ENCODE data around the gene IGFALS. TPM values are rescaled to one million over a fixed set of nuclear protein-coding genes. Genes with fewer than 3 reads are reported as not detected.

IGFALS gene
- total RNA-seq, 3 donors from 2014 or later (not counting 1 experiment from before 2014, with no cell fraction given), result 0.47 to 1.1 (median 0.70) TPM

GRCh38 chr16:1832838-1833454, 39.4 kb upstream of the IGFALS start:
- 82% methylated on average over 9 of the region's 9 CpGs for WGBS (ENCODE audit: insufficient coverage)

GRCh38 chr16:1831186-1832075, 37.9 kb upstream of the IGFALS start:
- H3K9me3 Mint-ChIP-seq, result no peaks in the 10 kb centered on the region
- no peak overlapping the region for H3K27ac Mint-ChIP-seq
- H3K36me3 ChIP-seq (ENCODE audit: control insufficient read depth, insufficient read depth, low read length), result peaks cover 2% of the 10 kb centered on the region
- H3K27me3 Mint-ChIP-seq (ENCODE audit: low read depth in 2 of 2), result no peaks in the 10 kb centered on the region
- H3K4me3 ChIP-seq (ENCODE audit: low read length), result no peak overlapping the region
- intact Hi-C loops (cut with micrococcal nuclease), result no loop called here
- H3K27ac ChIP-seq (ENCODE audit: low read length), result no peak overlapping the region
- ATAC-seq, result no peak
- H3K9me3 ChIP-seq (ENCODE audit: control insufficient read depth, insufficient read depth, low read length), result no peaks in the 10 kb centered on the region
- peaks cover 10% of the 10 kb centered on the region for H3K4me1 ChIP-seq (ENCODE audit: control insufficient read depth, insufficient read depth, low read length)
- no peak overlapping the region for H3K4me3 Mint-ChIP-seq
- WGBS (ENCODE audit: insufficient coverage), result 86% methylated on average over 19 of the region's 19 CpGs
- TF ChIP-seq CTCF (IDR thresholded peaks at IDR 0.05), result no peak
- H3K27me3 ChIP-seq (ENCODE audit: control insufficient read depth, insufficient read depth, low read length), result no peaks in the 10 kb centered on the region
- no peaks in the 10 kb centered on the region for H3K36me3 Mint-ChIP-seq
- DNase-seq, result no peak
- H3K4me1 Mint-ChIP-seq, result peaks cover 9 to 12% of the 10 kb centered on the region in 2 donors

More at GRCh38 chr16:1832838-1833454, 39.4 kb upstream of the IGFALS start:
- Mint-ChIP-seq H3K4me3 (no peak overlapping the region), H3K4me1 (no peaks in the 10 kb centered on the region), H3K27ac (no peak overlapping the region), H3K9me3 (no peaks in the 10 kb centered on the region), H3K36me3 (no peaks in the 10 kb centered on the region), H3K27me3 (ENCODE audit: low read depth in 2 of 2) (no peaks in the 10 kb centered on the region)
- intact Hi-C loops (cut with micrococcal nuclease), result no loop called here
- H3K27me3 ChIP-seq (ENCODE audit: control insufficient read depth, insufficient read depth, low read length), result no peaks in the 10 kb centered on the region
- ATAC-seq, result no peak
- no peak overlapping the region for H3K27ac ChIP-seq (ENCODE audit: low read length)
- H3K4me3 ChIP-seq (ENCODE audit: low read length), result no peak overlapping the region
- peaks cover 2% of the 10 kb centered on the region for H3K4me1 ChIP-seq (ENCODE audit: control insufficient read depth, insufficient read depth, low read length)
- H3K9me3 ChIP-seq (ENCODE audit: control insufficient read depth, insufficient read depth, low read length), result no peaks in the 10 kb centered on the region
- H3K36me3 ChIP-seq (ENCODE audit: control insufficient read depth, insufficient read depth, low read length), result peaks cover 2% of the 10 kb centered on the region
- no peak for DNase-seq
- no peak for TF ChIP-seq CTCF (IDR thresholded peaks at IDR 0.05)

GRCh38 chr16:1830213-1830612, 36.7 kb upstream of the IGFALS start:
- H3K9me3 Mint-ChIP-seq, result no peaks in the 10 kb centered on the region
- DNase-seq (no peak), ATAC-seq (no peak)
- no peaks in the 10 kb centered on the region for H3K36me3 Mint-ChIP-seq
- H3K4me1 Mint-ChIP-seq, result peaks cover 9 to 12% of the 10 kb centered on the region in 2 donors
- intact Hi-C loops (cut with micrococcal nuclease), result no loop called here
- no peak overlapping the region for H3K4me3 Mint-ChIP-seq
- Histone ChIP-seq H3K4me1 (ENCODE audit: control insufficient read depth, insufficient read depth, low read length) (peaks cover 18% of the 10 kb centered on the region), H3K36me3 (ENCODE audit: control insufficient read depth, insufficient read depth, low read length) (peaks cover 2% of the 10 kb centered on the region), H3K4me3 (ENCODE audit: low read length) (no peak overlapping the region), H3K27ac (ENCODE audit: low read length) (no peak overlapping the region), H3K27me3 (ENCODE audit: control insufficient read depth, insufficient read depth, low read length) (no peaks in the 10 kb centered on the region), H3K9me3 (ENCODE audit: control insufficient read depth, insufficient read depth, low read length) (no peaks in the 10 kb centered on the region)
- WGBS (ENCODE audit: insufficient coverage), result 92% methylated on average over 3 of the region's 3 CpGs
- H3K27me3 Mint-ChIP-seq (ENCODE audit: low read depth in 2 of 2), result no peaks in the 10 kb centered on the region
- H3K27ac Mint-ChIP-seq, result no peak overlapping the region
- no peak for TF ChIP-seq CTCF (IDR thresholded peaks at IDR 0.05)
